HepG2 (cell line): ENCODE measurements around the gene RNU11. TPM values are rescaled to one million over a fixed set of nuclear protein-coding genes. Genes with fewer than 3 reads are reported as not detected.

Source experiments
- BRF2 ChIP-seq: sonication (generic); formaldehyde crosslinking; IDR thresholded peaks from 2 replicates; pipeline ENCODE4 v1.8.1; 2022; ENCODE audit warnings: mild to moderate bottlenecking, missing genetic modification reagents
- DMAP1 ChIP-seq: IDR thresholded peaks from 2 replicates; pipeline ENCODE4 v1.6.1; 2016
- DRAP1 ChIP-seq: IDR thresholded peaks from 2 replicates; pipeline ENCODE4 v1.6.1; 2016; ENCODE audit warnings: missing genetic modification reagents, missing compliant biosample characterization
- FOXM1 ChIP-seq: sonication (generic); formaldehyde crosslinking; IDR thresholded peaks from 2 replicates; pipeline ENCODE4 v1.5.0; 2020; ENCODE audit warnings: missing genetic modification reagents
- MXD4 ChIP-seq: IDR thresholded peaks from 2 replicates; pipeline ENCODE4 v1.6.1; 2016; ENCODE audit warnings: mild to moderate bottlenecking, missing biosample characterization, missing genetic modification reagents
- REXO4 ChIP-seq: sonication (generic); formaldehyde crosslinking; IDR thresholded peaks from 2 replicates; pipeline ENCODE4 v1.8.0; 2022; ENCODE audit warnings: missing genetic modification reagents, mild to moderate bottlenecking, borderline replicate concordance
- TEAD3 ChIP-seq: optimal IDR thresholded peaks from 2 replicates; pipeline ENCODE3; 2016; ENCODE audit warnings: borderline replicate concordance
- THAP7 ChIP-seq: sonication (generic); formaldehyde crosslinking; IDR thresholded peaks from 2 replicates; pipeline ENCODE4 v1.8.1; 2023; ENCODE audit warnings: mild to moderate bottlenecking, missing genetic modification reagents
- THAP9 ChIP-seq: sonication (generic); formaldehyde crosslinking; IDR thresholded peaks from 2 replicates; pipeline ENCODE4; 2020; ENCODE audit warnings: missing genetic modification reagents, mild to moderate bottlenecking, borderline replicate concordance
- TP53 ChIP-seq: sonication (generic); formaldehyde crosslinking; conservative IDR thresholded peaks from 2 replicates; pipeline ENCODE4 v1.4.0; 2020; ENCODE audit warnings: missing genetic modification reagents
- USF2 ChIP-seq, 2 experiments: sonication (generic) in 1 of 2; formaldehyde crosslinking in 1 of 2; IDR thresholded peaks; 2 replicates each; pipeline versions ENCODE4 v1.5.1 to v1.6.1; 2011 to 2020; ENCODE audit warnings: borderline replicate concordance in 1 of 2, low read depth in 1 of 2, low read length in 1 of 2, mild to moderate bottlenecking in 1 of 2, missing genetic modification reagents in 1 of 2, moderate library complexity in 1 of 2
- ZFP41 ChIP-seq: sonication (generic); formaldehyde crosslinking; IDR thresholded peaks from 2 replicates; pipeline ENCODE4 v1.4.0; 2020; ENCODE audit warnings: mild to moderate bottlenecking, missing genetic modification reagents, borderline replicate concordance
- ZNF407 ChIP-seq: sonication (generic); formaldehyde crosslinking; IDR thresholded peaks from one replicate; pipeline ENCODE4 v1.5.1; 2020; ENCODE audit warnings: mild to moderate bottlenecking, missing genetic modification reagents; ENCODE audit errors: not compliant biosample characterization
- polyA plus RNA-seq, 8 experiments: library from polyadenylated mRNA; depleted of rRNA in 3 of 8; stranded (reverse) in 7 of 8; unstranded in 1 of 8; fragments of >200 nt; fragmentation: Illumina TruSeq in 4 of 8; extraction: Trizol in 4 of 8; gene quantifications; 2 replicates each; pipeline versions ENCODE4 v1.2.1 to v1.2.3, GENCODE V29; 2011 to 2016; ENCODE audit warnings: low read depth in 4 of 8, missing spikeins in 1 of 8, mixed read lengths in 1 of 8; ENCODE audit not compliant: insufficient read depth in 1 of 8
- total RNA-seq, 5 experiments: library from RNA; depleted of rRNA; stranded (reverse); fragments of >200 nt; fragmentation: Illumina TruSeq; extraction: Trizol; gene quantifications; 2 replicates each; pipeline ENCODE4 v1.2.3, GENCODE V29; 2016; ENCODE audit warnings: low read depth in 1 of 5

RNU11 gene
- total and polyA plus RNA-seq, 2 of the 13 experiments (the other 11 are each of a cell fraction or from before 2014, with no cell fraction given) = not detected

- no peak for TF ChIP-seq ZNF407 (CRISPR knock-in tag)
- no peak for TF ChIP-seq THAP9
- no peak for TF ChIP-seq TP53 (CRISPR knock-in tag)
- no peak for TF ChIP-seq MXD4
- TF ChIP-seq THAP7 (CRISPR knock-in tag) = no peak
- no peak for TF ChIP-seq DMAP1
- no peak for TF ChIP-seq BRF2
- TF ChIP-seq USF2 (IDR thresholded peaks at IDR 0.05; ENCODE audit: low read depth, low read length) = no peak
- TF ChIP-seq USF2 (CRISPR knock-in tag; IDR thresholded peaks at IDR 0.05; ENCODE audit: borderline replicate concordance) = no peak
- TF ChIP-seq REXO4 (CRISPR knock-in tag) = no peak
- peak; percentile 56 for TF ChIP-seq TEAD3 (CRISPR knock-in tag)
- no peak for TF ChIP-seq FOXM1 (CRISPR knock-in tag)
- no peak for TF ChIP-seq DRAP1
- TF ChIP-seq ZFP41 = no peak
These were observed 41.6 kb upstream of the RNU11 start (continued) for GRCh38 chr1:28606771-28607170.
